Effector memory CD4-positive, alpha-beta T cell (primary cell): ENCODE results near the gene CD247.

Experiments used
- DNase-seq, 3 donors: peaks; one replicate each; pipeline ENCODE4 v3.0.0-alpha.2; 2020
- H3K27ac ChIP-seq: 2 replicates; pipeline ENCODE4 v1.7.0; 2013; ENCODE audit warnings: mild to moderate bottlenecking, low read length, moderate library complexity; ENCODE audit not compliant: insufficient read depth, poor library complexity, severe bottlenecking
- H3K27me3 ChIP-seq: replicated peaks from 2 replicates; pipeline ENCODE4 v1.7.0; 2013; ENCODE audit warnings: mild to moderate bottlenecking, low read length; ENCODE audit not compliant: insufficient read depth, control insufficient read depth, poor library complexity, severe bottlenecking
- H3K36me3 ChIP-seq: 2 replicates; pipeline ENCODE4 v1.7.0; 2013; ENCODE audit warnings: mild to moderate bottlenecking, low read length, moderate library complexity; ENCODE audit not compliant: control insufficient read depth, insufficient read depth
- H3K4me1 ChIP-seq: 2 replicates; pipeline ENCODE4 v1.7.0; 2013; ENCODE audit warnings: low read length, mild to moderate bottlenecking; ENCODE audit not compliant: control insufficient read depth, insufficient read depth, poor library complexity, severe bottlenecking
- H3K4me3 ChIP-seq: 2 replicates; pipeline ENCODE4 v1.7.0; 2013; ENCODE audit warnings: low read length, low read depth, mild to moderate bottlenecking; ENCODE audit not compliant: insufficient read depth, poor library complexity, severe bottlenecking
- H3K9me3 ChIP-seq: 2 replicates; pipeline ENCODE4 v1.7.0; 2013; ENCODE audit warnings: mild to moderate bottlenecking, low read length, moderate library complexity; ENCODE audit not compliant: control insufficient read depth

The CD247 gene

DNA sequence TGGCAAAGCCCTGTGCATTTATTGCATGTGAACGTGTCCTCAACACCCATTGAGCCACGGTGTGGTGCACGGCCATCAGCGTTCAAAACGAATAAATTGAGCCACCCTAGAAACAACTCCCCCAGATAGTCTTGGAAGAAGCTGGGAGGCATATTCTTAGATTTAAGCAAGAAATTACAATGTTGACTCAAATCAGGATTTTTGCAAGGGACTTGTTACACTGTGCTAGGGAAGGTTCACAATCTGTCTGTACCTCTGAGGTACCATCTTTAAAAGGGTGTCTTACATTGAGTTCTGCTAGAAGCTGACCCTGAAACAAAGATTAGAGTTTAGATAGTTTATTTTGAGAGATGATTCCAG is 16.2 kb downstream of the CD247 start:
- no peak for DNase-seq
- Histone ChIP-seq H3K36me3 (peaks cover 21% of the 10 kb centered on the region), H3K9me3 (no peaks in the 10 kb centered on the region), H3K27me3 (no peaks in the 10 kb centered on the region), H3K4me1 (peaks cover 84% of the 10 kb centered on the region), H3K27ac (peak overlapping the region; percentile 35), H3K4me3 (peak overlapping the region; percentile 5)

DNA sequence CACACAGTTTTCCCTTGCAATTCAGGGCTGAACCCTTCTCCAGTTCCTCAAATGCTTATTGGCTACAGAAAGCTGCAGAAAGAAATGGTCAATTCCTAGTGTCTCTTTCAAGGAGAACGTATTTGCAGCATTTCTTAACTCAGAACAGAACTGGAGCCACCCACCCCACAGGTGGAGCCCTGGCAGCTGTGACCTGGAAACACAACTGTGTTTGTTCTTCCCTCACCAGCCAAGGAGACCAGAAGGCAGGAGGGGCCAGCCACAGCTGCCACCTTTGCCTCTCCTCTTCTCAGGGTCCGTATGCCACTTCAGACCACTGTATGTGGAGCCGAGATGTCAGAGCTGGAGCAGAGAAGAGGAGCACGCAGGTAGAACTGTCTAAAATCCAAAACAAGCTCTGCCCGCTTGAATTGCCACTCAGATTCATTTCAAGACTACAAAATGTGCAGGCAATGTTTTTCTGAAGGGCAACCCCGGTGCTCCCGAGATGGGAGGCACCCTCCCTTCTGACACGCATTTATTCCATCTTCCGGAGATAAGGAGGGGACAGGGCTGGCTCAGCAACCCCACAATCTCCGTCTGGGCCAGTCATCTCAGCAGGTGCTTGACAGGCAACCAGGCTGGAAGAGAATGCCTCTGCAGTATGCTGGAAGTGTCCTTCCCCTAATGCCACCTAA is 16.7 kb downstream of the CD247 start:
- Histone ChIP-seq H3K4me1 (peaks cover 85% of the 10 kb centered on the region), H3K36me3 (peaks cover 24% of the 10 kb centered on the region), H3K27me3 (no peaks in the 10 kb centered on the region), H3K4me3 (peak overlapping the region; percentile 5), H3K27ac (peak overlapping the region; percentile 35), H3K9me3 (no peaks in the 10 kb centered on the region)
- no peak for DNase-seq

DNA sequence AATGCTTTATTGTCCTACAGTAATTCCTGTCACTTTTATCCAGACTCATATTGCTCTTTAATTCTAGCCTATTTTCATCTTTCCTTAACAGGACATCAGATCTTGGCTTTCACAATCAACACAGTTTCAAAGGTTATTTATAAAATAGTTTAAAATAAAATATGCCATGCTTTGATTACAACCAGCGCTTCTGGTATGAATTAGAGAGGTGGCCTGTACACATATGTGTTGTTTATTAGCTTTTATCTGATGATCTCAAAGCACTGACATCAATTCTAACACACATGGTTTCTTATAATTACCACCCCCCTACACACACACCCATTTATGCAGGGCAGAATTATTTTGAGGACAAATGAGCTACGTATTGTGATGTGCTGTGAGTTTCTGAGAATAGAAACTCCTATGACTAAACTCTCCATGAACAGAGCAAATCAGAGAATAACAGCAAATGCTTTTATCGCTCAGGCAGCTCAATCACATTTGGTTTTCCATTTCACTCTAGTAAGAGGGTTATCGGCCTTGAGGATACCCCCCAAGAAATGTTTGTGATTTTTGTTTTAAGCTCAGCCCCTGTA is 18.0 kb downstream of the CD247 start:
- H3K4me3 ChIP-seq = no peak overlapping the region
- no peaks in the 10 kb centered on the region for H3K9me3 ChIP-seq
- DNase-seq = no peak
- peak overlapping the region; percentile 64 for H3K27ac ChIP-seq
- no peaks in the 10 kb centered on the region for H3K27me3 ChIP-seq
- H3K4me1 ChIP-seq = peaks cover 85% of the 10 kb centered on the region
- H3K36me3 ChIP-seq = peaks cover 26% of the 10 kb centered on the region

DNA sequence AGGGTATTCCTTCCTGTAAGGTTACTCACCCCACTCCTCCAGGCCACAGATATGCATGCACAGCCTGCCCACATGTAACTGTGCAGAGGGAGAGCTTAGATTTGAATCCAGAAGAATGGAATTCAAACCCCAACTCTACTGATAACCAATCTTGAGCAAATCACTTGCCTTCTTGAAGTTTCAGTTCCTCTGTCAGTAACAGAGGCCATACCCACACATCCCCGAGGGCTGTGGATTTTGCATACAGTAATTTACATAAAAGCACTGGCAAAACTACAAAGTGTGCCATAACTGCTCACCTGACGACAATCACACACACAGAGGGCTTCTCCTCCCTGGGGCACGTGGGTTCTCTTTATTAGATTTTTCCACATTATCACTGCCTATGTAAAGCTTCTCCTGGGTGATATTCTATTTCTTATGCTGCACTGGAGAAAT is 18.6 kb downstream of the CD247 start:
- no peaks in the 10 kb centered on the region for H3K27me3 ChIP-seq
- H3K9me3 ChIP-seq = no peaks in the 10 kb centered on the region
- no peak for DNase-seq
- H3K4me3 ChIP-seq = no peak overlapping the region
- peaks cover 81% of the 10 kb centered on the region for H3K4me1 ChIP-seq
- H3K27ac ChIP-seq = peak overlapping the region; percentile 64
- peaks cover 33% of the 10 kb centered on the region for H3K36me3 ChIP-seq

DNA sequence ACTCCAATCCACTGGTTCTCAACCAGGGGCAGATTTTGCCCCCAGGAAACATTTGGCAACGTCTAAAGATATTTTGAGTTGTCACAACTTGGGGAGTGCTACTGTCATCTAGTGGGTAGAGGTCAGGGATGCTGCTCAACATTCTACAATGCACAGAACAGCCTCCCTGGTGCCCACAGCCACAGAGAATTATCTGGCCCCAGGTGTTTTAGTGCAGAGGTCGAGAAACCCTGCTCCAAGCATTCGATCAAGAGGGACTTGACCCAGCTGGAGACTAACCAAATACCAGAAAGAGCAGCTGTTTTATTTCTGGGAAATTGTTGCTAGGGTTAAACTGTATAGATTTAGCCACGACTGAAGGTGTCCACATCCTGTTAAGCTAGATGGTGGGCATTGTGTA is 19.2 kb downstream of the CD247 start:
- H3K9me3 ChIP-seq = no peaks in the 10 kb centered on the region
- H3K36me3 ChIP-seq = peaks cover 38% of the 10 kb centered on the region
- H3K27me3 ChIP-seq = no peaks in the 10 kb centered on the region
- peaks cover 81% of the 10 kb centered on the region for H3K4me1 ChIP-seq
- H3K27ac ChIP-seq = peak overlapping the region; percentile 64
- no peak overlapping the region for H3K4me3 ChIP-seq
- no peak for DNase-seq

DNA sequence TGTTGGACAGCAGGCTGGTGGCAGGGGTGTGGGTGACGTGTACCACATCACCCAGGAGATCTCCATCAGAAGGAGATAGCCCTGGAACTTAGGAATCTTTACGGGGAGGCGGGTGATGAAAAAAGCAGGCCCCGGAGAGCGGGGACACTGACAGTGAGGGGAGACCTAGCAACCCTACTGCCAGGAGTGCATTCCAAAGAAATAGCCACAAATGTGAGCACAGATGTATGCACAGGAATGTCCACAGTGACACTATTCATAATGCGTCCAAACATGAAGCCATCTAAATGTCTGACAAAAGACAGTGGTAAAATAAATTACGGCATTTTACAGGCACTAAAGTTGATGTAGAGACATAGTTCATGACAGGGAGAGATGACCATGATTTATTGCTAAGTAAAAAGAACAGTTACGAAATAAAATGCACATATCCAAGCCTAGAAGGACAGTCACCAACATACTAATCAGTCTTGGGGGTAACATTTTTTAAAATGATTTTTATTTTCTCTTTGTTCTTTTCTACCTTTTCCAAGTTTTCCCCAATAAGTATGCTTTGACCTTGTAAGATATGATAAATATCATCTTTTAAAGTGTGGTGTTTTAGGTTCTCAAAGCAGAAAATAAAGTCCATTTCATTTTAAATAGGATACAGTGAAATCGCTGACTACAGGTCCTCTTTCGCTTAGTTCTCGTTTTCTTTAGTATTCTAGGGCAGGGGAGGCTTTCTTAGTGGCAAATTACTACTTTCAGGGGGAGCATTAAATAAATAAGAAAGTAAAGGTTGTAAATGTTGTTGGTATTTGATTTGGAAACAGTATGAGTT is 21.3 kb downstream of the CD247 start:
- DNase-seq = no peak
- Histone ChIP-seq H3K27ac (peak overlapping the region; percentile 40), H3K4me3 (no peak overlapping the region), H3K27me3 (no peaks in the 10 kb centered on the region), H3K9me3 (no peaks in the 10 kb centered on the region), H3K4me1 (peaks cover 79% of the 10 kb centered on the region), H3K36me3 (peaks cover 45% of the 10 kb centered on the region)

DNA sequence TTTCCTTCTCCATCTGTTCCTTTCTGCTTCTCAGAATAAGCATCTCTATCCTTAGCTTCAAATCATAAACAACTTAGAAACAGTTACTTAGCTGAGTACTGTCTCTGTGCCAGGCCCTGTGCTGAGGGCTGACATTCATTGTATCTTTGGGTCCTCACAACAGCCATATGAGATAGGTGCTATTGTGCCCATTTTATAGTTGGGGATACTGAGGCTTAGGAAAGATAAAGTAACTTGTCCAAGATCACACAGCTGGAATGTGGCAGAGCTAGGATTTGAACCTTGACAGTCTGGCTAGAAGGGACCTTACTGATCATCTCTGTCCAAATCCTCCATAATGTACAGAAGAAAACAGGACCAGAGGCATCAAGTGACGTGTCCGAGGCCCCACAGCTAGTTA is 25.0 kb downstream of the CD247 start:
- H3K4me1 ChIP-seq = peaks cover 70% of the 10 kb centered on the region
- H3K27me3 ChIP-seq = no peaks in the 10 kb centered on the region
- H3K4me3 ChIP-seq = no peak overlapping the region
- H3K9me3 ChIP-seq = no peaks in the 10 kb centered on the region
- DNase-seq = no peak
- H3K36me3 ChIP-seq = peaks cover 39% of the 10 kb centered on the region
- H3K27ac ChIP-seq = peak overlapping the region; percentile 72

DNA sequence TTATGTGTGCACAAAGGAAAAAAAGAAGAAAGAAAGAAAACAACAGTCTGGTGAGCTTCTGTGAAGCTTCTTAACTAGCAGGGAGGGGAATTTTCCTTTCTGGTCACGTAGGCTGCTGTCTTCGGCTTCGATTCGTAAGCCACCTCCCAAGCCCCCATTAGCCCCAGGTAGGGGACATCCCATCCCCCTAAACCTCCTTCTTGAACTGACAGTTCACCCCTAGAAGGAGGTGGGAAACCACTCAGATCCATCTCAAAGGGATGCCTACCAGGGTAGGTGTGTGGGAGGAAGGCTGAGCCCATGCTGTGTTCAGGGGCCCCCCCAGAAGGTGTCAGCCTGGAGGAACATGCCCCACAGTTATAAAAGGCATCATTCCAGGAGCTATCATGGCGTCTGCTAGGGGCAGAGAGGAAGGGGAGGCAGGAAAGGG is 25.8 kb downstream of the CD247 start:
- Histone ChIP-seq H3K9me3 (no peaks in the 10 kb centered on the region), H3K4me1 (peaks cover 68% of the 10 kb centered on the region), H3K27me3 (no peaks in the 10 kb centered on the region), H3K36me3 (peaks cover 31% of the 10 kb centered on the region), H3K4me3 (peak overlapping the region; percentile 8), H3K27ac (peak overlapping the region; percentile 72)
- peak in 1 of 3 donors; percentile 44 for DNase-seq

DNA sequence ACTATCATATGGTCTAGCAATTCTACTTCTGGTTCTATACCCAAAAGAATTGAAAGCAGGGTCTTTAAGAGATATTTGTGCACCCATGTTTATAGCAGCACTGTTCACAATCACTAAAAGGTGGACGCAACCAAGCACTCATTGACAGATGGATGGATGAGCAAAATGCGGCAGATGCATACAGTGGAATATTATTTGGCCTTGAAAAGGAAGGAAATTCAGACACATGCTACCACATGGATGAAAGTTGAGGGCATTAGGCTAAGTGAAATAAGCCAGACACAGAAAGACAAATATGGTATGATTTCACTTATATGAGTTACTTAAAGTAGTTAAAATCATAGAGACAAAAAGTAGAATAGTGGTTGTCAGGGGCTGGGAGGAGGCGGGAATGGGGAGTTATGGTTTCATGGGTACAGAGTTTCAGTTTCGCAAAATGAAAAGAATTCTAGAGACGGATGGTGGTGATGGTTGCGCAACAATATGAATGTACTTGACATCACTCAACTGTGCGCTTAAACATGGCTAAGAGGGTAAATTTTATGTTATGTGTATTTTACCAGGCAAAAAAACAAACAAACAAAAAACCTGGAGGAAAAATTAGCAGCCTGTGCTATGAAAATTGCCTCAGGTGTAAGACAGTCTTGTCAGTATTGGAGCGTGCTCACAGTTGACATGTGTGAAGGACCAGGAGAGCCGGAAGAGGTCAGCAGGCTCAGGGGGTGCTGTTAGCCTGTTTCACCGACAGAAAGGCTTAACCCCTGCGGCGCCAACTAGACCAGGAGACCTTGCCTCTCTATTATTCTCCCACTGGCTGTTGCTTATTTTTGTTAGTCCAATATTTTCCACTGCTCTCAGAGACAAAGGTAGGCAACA is 26.5 kb downstream of the CD247 start:
- Histone ChIP-seq H3K27me3 (no peaks in the 10 kb centered on the region), H3K9me3 (no peaks in the 10 kb centered on the region), H3K4me1 (peaks cover 68% of the 10 kb centered on the region), H3K36me3 (peaks cover 29% of the 10 kb centered on the region), H3K27ac (peak overlapping the region; percentile 72), H3K4me3 (peak overlapping the region; percentile 8)
- no peak for DNase-seq
